ENCODE results near the gene RGMA. TPM values are rescaled to one million over a fixed set of nuclear protein-coding genes. Genes with fewer than 3 reads are reported as not detected.
"Not testable (repeated sequence)": the region's sequence is repeated elsewhere in the genome, so short reads cannot be mapped to it uniquely, and the experiment has no call there.

Gene RGMA
- total and polyA plus RNA-seq, 2 donors (not counting 3 experiments of a cell fraction or from before 2014, with no cell fraction given), result 0.06 to 0.13 TPM

DNA sequence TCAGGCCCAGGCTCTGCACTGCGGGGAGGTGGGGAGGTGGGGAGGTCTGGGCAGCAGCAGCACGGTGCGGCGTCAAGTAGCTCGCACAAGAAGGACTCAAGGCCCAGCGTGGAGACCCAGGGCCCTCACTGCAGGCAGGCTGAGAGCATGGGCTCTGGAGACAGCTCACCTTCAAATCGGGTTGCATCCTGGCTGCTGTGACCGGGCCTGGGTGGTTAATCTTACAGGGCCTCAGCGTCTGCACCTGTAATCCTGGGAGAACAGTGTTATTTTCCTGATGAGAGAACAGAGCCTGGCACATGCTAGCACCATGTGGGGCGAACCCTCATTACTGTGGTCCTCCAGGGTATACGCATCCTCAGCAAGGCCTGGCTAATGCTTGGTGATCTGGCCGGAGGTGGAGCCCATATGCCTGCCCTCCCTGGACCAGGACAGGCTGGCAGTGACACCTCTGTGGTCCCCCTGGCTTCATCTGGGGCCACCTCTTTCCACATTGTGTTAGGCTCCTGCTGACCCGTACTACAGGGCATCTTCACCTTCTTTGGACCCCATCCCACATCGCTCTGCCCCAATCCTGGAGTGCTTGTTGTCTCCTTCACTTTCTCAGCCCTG is 55.5 kb downstream of the RGMA start:
- FAIRE-seq, result no peak
- CTCF ChIA-PET, result interaction anchor here (0.9 to 6.8 kb wide), 2 partner anchors 236 to 1291 kb away, joined by 4 to 137 read pairs; no protein-coding TSS in a partner anchor
- Histone ChIP-seq H3K4me1 (ENCODE audit: control insufficient read depth, extremely low read depth, insufficient read depth, low read length) (peaks cover 14% of the 10 kb centered on the region), H3K9me3 (replicated peaks; ENCODE audit: control insufficient read depth, insufficient read depth, low read length) (no peaks in the 10 kb centered on the region), H3K9ac (replicated peaks; ENCODE audit: extremely low read depth, insufficient read depth, low read length) (no peak overlapping the region), H3K27me3 (ENCODE audit: control insufficient read depth in 2 of 2, insufficient read depth in 2 of 2, low read length in 2 of 2) (no peaks in the 10 kb centered on the region), H3K9me1 (replicated peaks; ENCODE audit: control insufficient read depth, extremely low read depth, insufficient read depth, low read length) (no peaks in the 10 kb centered on the region), H3K4me2 (ENCODE audit: insufficient read depth, low read length) (no peak overlapping the region), H3K36me3 (ENCODE audit: control insufficient read depth in 2 of 2, extremely low read depth in 1 of 2, insufficient read depth in 2 of 2, low read length in 2 of 2) (no peaks in the 10 kb centered on the region), H4K20me1 (replicated peaks; ENCODE audit: control insufficient read depth, extremely low read depth, insufficient read depth, low read length) (peaks cover 1% of the 10 kb centered on the region), H3K4me3 (replicated peaks in 1 of 3; ENCODE audit: insufficient read depth in 1 of 3, low read depth in 1 of 3, low read length in 3 of 3) (no peak overlapping the region), H2AFZ (ENCODE audit: low read depth, low read length) (no peak overlapping the region), H3K27ac (ENCODE audit: insufficient read depth, low read depth, low read length) (no peak overlapping the region), H3K79me2 (ENCODE audit: control insufficient read depth, insufficient read depth, low read length) (no peaks in the 10 kb centered on the region)
- POLR2A ChIA-PET, result no interaction called here
- TF ChIP-seq, protein P1, sequence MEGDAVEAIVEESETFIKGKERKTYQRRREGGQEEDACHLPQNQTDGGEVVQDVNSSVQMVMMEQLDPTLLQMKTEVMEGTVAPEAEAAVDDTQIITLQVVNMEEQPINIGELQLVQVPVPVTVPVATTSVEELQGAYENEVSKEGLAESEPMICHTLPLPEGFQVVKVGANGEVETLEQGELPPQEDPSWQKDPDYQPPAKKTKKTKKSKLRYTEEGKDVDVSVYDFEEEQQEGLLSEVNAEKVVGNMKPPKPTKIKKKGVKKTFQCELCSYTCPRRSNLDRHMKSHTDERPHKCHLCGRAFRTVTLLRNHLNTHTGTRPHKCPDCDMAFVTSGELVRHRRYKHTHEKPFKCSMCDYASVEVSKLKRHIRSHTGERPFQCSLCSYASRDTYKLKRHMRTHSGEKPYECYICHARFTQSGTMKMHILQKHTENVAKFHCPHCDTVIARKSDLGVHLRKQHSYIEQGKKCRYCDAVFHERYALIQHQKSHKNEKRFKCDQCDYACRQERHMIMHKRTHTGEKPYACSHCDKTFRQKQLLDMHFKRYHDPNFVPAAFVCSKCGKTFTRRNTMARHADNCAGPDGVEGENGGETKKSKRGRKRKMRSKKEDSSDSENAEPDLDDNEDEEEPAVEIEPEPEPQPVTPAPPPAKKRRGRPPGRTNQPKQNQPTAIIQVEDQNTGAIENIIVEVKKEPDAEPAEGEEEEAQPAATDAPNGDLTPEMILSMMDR (IDR thresholded peaks at IDR 0.05; ENCODE audit: extremely low read depth in 1 of 2, insufficient read depth in 1 of 2, low read depth in 1 of 2, low read length in 2 of 2), result no peak
- TF ChIP-seq FOS (IDR thresholded peaks at IDR 0.05; ENCODE audit: borderline replicate concordance, insufficient read depth, low read length), result no peak
- no peak for TF ChIP-seq EZH2 (IDR thresholded peaks at IDR 0.05; ENCODE audit: borderline replicate concordance, low read depth, low read length, severe bottlenecking)
- no peak for TF ChIP-seq GATA2 (IDR thresholded peaks at IDR 0.05; ENCODE audit: insufficient read depth, insufficient read length, low read depth, low read length)
- TF ChIP-seq, protein P2, sequence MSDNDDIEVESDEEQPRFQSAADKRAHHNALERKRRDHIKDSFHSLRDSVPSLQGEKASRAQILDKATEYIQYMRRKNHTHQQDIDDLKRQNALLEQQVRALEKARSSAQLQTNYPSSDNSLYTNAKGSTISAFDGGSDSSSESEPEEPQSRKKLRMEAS (IDR thresholded peaks at IDR 0.05; ENCODE audit: insufficient read depth, insufficient read length), result no peak
- TF ChIP-seq JUN (IDR thresholded peaks at IDR 0.05; ENCODE audit: borderline replicate concordance, insufficient read depth, insufficient read length, low read depth), result no peak
- TF ChIP-seq POLR2A (IDR thresholded peaks at IDR 0.05; ENCODE audit: low read depth, low read length), result no peak
- no peak for TF ChIP-seq POLR2AphosphoS5 (IDR thresholded peaks at IDR 0.05; ENCODE audit: insufficient read depth, low read depth, low read length)
- no peak for TF ChIP-seq MYC (IDR thresholded peaks at IDR 0.05; ENCODE audit: low read depth, low read length)
- BruUV-seq (replicated peaks), result no TSS peak
- intact Hi-C loops (cut with micrococcal nuclease), result loop anchor here (5.0 kb wide), 2 partner anchors 236 to 964 kb away; no protein-coding TSS in a partner anchor
- dilution Hi-C loops (cut with MboI; ENCODE audit: extremely low pct_ligation_motif_present, low sequenced_read_pairs), result no loop called here
- no peak for DNase-seq (ENCODE audit: low read depth, low spot score)

DNA sequence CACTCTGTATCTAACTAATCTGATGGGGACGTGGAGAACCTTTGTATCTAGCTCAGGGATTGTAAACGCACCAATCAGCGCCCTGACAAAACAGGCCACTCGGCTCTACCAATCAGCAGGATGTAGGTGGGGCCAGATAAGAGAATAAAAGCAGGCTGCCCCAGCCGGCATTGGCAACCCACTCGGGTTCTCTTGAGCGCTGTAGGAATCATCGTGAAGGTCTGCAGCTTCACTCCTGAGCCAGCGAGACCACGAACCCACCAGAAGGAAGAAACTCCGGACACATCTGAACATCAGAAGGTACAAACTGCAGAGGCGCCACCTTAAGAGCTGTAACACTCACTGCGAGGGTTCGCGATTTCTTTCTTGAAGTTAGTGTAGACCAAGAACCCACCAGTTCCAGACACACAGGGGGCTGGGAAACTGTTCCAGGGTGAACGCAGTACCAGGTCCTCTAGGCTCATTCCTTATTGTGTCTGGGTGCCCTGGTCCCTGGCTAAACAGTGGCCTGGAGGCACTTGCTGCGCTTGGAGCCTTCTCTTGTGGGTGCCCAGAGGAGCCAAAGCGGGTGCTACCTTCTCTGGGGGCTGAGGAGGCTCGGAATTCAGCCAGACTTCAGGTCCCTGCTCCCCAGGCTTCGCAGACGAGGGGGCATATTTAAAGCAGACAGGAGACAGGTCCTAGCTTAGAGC is 56.4 kb downstream of the RGMA start:
- H3K27me3 ChIP-seq (ENCODE audit: control insufficient read depth in 2 of 2, insufficient read depth in 2 of 2, low read length in 2 of 2); H3K27ac ChIP-seq (ENCODE audit: insufficient read depth, low read depth, low read length); POLR2A ChIA-PET; H3K9me3 ChIP-seq (replicated peaks; ENCODE audit: control insufficient read depth, insufficient read depth, low read length); BruUV-seq (replicated peaks); FAIRE-seq; dilution Hi-C loops (cut with MboI; ENCODE audit: extremely low pct_ligation_motif_present, low sequenced_read_pairs); H3K79me2 ChIP-seq (ENCODE audit: control insufficient read depth, insufficient read depth, low read length); H3K36me3 ChIP-seq (ENCODE audit: control insufficient read depth in 2 of 2, extremely low read depth in 1 of 2, insufficient read depth in 2 of 2, low read length in 2 of 2); H2AFZ ChIP-seq (ENCODE audit: low read depth, low read length); H3K4me3 ChIP-seq (replicated peaks in 1 of 3; ENCODE audit: insufficient read depth in 1 of 3, low read depth in 1 of 3, low read length in 3 of 3); H3K9me1 ChIP-seq (replicated peaks; ENCODE audit: control insufficient read depth, extremely low read depth, insufficient read depth, low read length); H4K20me1 ChIP-seq (replicated peaks; ENCODE audit: control insufficient read depth, extremely low read depth, insufficient read depth, low read length); H3K9ac ChIP-seq (replicated peaks; ENCODE audit: extremely low read depth, insufficient read depth, low read length); H3K4me2 ChIP-seq (ENCODE audit: insufficient read depth, low read length); DNase-seq (ENCODE audit: low read depth, low spot score): not testable (repeated sequence)
- peaks cover 19% of the 10 kb centered on the region for H3K4me1 ChIP-seq (ENCODE audit: control insufficient read depth, extremely low read depth, insufficient read depth, low read length)
- CTCF ChIA-PET, result interaction anchor here (0.6 to 6.8 kb wide), 4 partner anchors 21 to 1292 kb away, joined by 3 to 137 read pairs (median 4); no protein-coding TSS in a partner anchor
- intact Hi-C loops (cut with micrococcal nuclease), result loop anchor here (5.0 kb wide), 2 partner anchors 235 to 965 kb away; no protein-coding TSS in a partner anchor
